ENCODE results near the gene HTR2C. TPM values are rescaled to one million over a fixed set of nuclear protein-coding genes. Genes with fewer than 3 reads are reported as not detected.
"Not testable (repeated sequence)": the region's sequence is repeated elsewhere in the genome, so short reads cannot be mapped to it uniquely, and the experiment has no call there.

Gene HTR2C
- total and polyA plus RNA-seq, 8 donors = not detected

- intact Hi-C loops (cut with DNase I; ENCODE audit: low total_unique reads) = no loop called here
- H3K9me3 ChIP-seq = no peaks in the 10 kb centered on the region
- no peaks in the 10 kb centered on the region for H3K4me1 ChIP-seq
- TF ChIP-seq POLR2AphosphoS5 (IDR thresholded peaks at IDR 0.05) (no peak), POLR2A (IDR thresholded peaks at IDR 0.05) (no peak), EP300 (IDR thresholded peaks at IDR 0.05) (no peak), CTCF (IDR thresholded peaks at IDR 0.05) (no peak)
- 36 to 68% (median 59%) methylated on average over 2 of the region's 2 CpGs for WGBS, 5 donors
- DNase-seq = no peak
- H3K4me3 ChIP-seq = no peak overlapping the region
- no peaks in the 10 kb centered on the region for H3K27me3 ChIP-seq
- no peak overlapping the region for H3K27ac ChIP-seq
- no peaks in the 10 kb centered on the region for H3K36me3 ChIP-seq
Observed at GRCh38 chrX:114675365-114675764, 91.5 kb downstream of the HTR2C start.

GRCh38 chrX:114700533-114700932 is 116.6 kb downstream of the HTR2C start:
- H3K9me3 ChIP-seq; DNase-seq; H3K36me3 ChIP-seq; H3K27ac ChIP-seq; intact Hi-C loops (cut with DNase I; ENCODE audit: low total_unique reads); H3K27me3 ChIP-seq; H3K4me1 ChIP-seq; H3K4me3 ChIP-seq: not testable (repeated sequence)
- WGBS, 5 donors = 78 to 90% (median 86%) methylated on average over 6 to 14 of the region's 17 CpGs

- no peaks in the 10 kb centered on the region for H3K36me3 ChIP-seq
- H3K27ac ChIP-seq = no peak overlapping the region
- H3K9me3 ChIP-seq = peaks cover 0 to 3% (median 0%) of the 10 kb centered on the region in 4 donors
- WGBS, 5 donors = 23 to 43% (median 33%) methylated on average over 1 of the region's 1 CpG
- no peaks in the 10 kb centered on the region for H3K27me3 ChIP-seq
- TF ChIP-seq CTCF (IDR thresholded peaks at IDR 0.05) (no peak), POLR2AphosphoS5 (IDR thresholded peaks at IDR 0.05) (no peak), POLR2A (IDR thresholded peaks at IDR 0.05) (no peak)
- DNase-seq = no peak
- H3K4me1 ChIP-seq = no peaks in the 10 kb centered on the region
- H3K4me3 ChIP-seq = no peak overlapping the region
- intact Hi-C loops (cut with DNase I; ENCODE audit: low total_unique reads) = no loop called here
Observed at GRCh38 chrX:114709406-114709805, 125.5 kb downstream of the HTR2C start.

- WGBS, 5 donors = 38 to 58% (median 55%) methylated on average over 1 of the region's 1 CpG
Observed at GRCh38 chrX:114710571-114710970, 126.7 kb downstream of the HTR2C start.

More at GRCh38 chrX:114710571-114710970, 126.7 kb downstream of the HTR2C start:
- no peaks in the 10 kb centered on the region for H3K36me3 ChIP-seq
- no peak for DNase-seq
- H3K9me3 ChIP-seq = peaks cover 0 to 3% (median 0%) of the 10 kb centered on the region in 4 donors
- no peak for TF ChIP-seq CTCF (IDR thresholded peaks at IDR 0.05)
- TF ChIP-seq POLR2AphosphoS5 (IDR thresholded peaks at IDR 0.05) = no peak
- no peak for TF ChIP-seq POLR2A (IDR thresholded peaks at IDR 0.05)
- TF ChIP-seq EP300 (IDR thresholded peaks at IDR 0.05) = no peak
- no peaks in the 10 kb centered on the region for H3K27me3 ChIP-seq
- H3K4me1 ChIP-seq = no peaks in the 10 kb centered on the region
- no peak overlapping the region for H3K27ac ChIP-seq
- H3K4me3 ChIP-seq = no peak overlapping the region
- intact Hi-C loops (cut with DNase I; ENCODE audit: low total_unique reads) = no loop called here

Data from stomach (tissue), 9 donors.